ENCODE measurements around the gene NDUFA13.
A peak's percentile ranks its signal among the peaks of the same experiment; 100 is the strongest.

Gene NDUFA13

GRCh38 chr19:19513682-19514081 lies 2.3 kb upstream of the NDUFA13 start:
- DNase-seq = no peak

GRCh38 chr19:19514215-19514657 lies 1.8 kb upstream of the NDUFA13 start:
- no peak for DNase-seq

- no peak for DNase-seq
Measured at GRCh38 chr19:19514881-19515641, 964 bp upstream of the NDUFA13 start, which contains the start of gene TSSK6. Gene TSSK6, minus strand, starts transcription at chr19:19515548. Its CDS starts 121 bp downstream, at chr19:19515427.

- no peak for DNase-seq
Measured at GRCh38 chr19:19517235-19517619, 1.2 kb downstream of the NDUFA13 start.

GRCh38 chr19:19520989-19521388 lies 5.0 kb downstream of the NDUFA13 start:
- no peak for DNase-seq

- no peak for DNase-seq
Measured at GRCh38 chr19:19523177-19523576, 7.2 kb downstream of the NDUFA13 start.

- no peak for DNase-seq
Measured at GRCh38 chr19:19524053-19524452, 8.0 kb downstream of the NDUFA13 start.

GRCh38 chr19:19525611-19526380 lies 9.8 kb downstream of the NDUFA13 start:
- DNase-seq = no peak

- no peak for DNase-seq
Measured at GRCh38 chr19:19526581-19527370, 10.8 kb downstream of the NDUFA13 start.

- DNase-seq = no peak
Measured at GRCh38 chr19:19527371-19527656, 11.3 kb downstream of the NDUFA13 start.

- DNase-seq = no peak
Measured at GRCh38 chr19:19527674-19528625, 11.9 kb downstream of the NDUFA13 start.

- no peak for DNase-seq
Measured at GRCh38 chr19:19528721-19529490, 12.9 kb downstream of the NDUFA13 start, which contains the start of gene YJEFN3. Gene YJEFN3, plus strand, starts transcription at chr19:19528911. Its CDS starts 22 bp downstream, at chr19:19528933.

- DNase-seq = no peak
Measured at GRCh38 chr19:19529783-19530422, 13.9 kb downstream of the NDUFA13 start.

GRCh38 chr19:19530423-19530804 lies 14.4 kb downstream of the NDUFA13 start:
- DNase-seq = no peak

- DNase-seq = no peak
Measured at GRCh38 chr19:19530889-19531288, 14.9 kb downstream of the NDUFA13 start.

GRCh38 chr19:19531951-19532805 lies 16.2 kb downstream of the NDUFA13 start:
- peak; percentile 90 for DNase-seq

- no peak for DNase-seq
Measured at GRCh38 chr19:19532806-19533701, 17.0 kb downstream of the NDUFA13 start.

GRCh38 chr19:19533841-19534240 lies 17.8 kb downstream of the NDUFA13 start:
- DNase-seq = no peak
